ENCODE data around the gene CSNK1E.
A peak's percentile ranks its signal among the peaks of the same experiment; 100 is the strongest.

DNA sequence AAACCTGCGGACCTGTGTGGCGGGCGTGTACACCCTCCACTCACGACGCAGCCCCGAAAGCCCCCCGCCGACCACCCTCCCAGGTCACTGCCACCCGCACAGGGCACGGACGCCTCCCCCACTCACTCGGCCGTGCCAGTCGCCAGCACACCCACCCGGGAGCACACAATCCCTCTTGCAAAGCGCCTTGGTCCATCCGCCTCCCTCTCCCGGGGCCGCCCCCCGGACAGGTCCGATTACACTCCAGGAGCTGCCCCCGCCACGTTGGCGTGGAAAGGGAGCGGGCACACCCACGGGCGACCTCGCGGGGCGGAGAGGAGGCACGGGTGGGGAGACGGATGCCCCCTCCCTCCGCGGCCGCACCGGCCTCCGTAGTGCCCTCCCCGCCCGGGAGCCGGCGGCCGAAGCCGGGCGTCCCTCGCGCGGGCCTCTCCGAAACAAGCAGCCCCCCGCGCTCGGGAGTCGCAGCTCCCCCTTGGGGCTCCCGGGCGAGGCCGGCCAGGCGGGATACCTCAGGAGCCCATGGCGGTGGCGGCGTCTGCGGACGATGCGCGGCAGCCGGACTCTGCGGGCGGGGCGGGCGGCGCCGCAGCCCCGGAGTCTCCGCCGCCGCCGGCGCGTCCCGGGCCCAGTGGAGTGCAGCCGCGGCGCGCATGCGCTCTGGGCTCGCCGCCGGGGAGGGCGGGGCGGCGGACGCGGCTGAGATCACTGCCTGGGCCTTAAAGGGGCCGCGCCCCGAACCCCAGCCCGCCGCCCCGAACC, 44.7 kb downstream of the CSNK1E start, which contains the start of gene TMEM184B:
- TF ChIP-seq, protein P1, sequence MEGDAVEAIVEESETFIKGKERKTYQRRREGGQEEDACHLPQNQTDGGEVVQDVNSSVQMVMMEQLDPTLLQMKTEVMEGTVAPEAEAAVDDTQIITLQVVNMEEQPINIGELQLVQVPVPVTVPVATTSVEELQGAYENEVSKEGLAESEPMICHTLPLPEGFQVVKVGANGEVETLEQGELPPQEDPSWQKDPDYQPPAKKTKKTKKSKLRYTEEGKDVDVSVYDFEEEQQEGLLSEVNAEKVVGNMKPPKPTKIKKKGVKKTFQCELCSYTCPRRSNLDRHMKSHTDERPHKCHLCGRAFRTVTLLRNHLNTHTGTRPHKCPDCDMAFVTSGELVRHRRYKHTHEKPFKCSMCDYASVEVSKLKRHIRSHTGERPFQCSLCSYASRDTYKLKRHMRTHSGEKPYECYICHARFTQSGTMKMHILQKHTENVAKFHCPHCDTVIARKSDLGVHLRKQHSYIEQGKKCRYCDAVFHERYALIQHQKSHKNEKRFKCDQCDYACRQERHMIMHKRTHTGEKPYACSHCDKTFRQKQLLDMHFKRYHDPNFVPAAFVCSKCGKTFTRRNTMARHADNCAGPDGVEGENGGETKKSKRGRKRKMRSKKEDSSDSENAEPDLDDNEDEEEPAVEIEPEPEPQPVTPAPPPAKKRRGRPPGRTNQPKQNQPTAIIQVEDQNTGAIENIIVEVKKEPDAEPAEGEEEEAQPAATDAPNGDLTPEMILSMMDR (IDR thresholded peaks at IDR 0.05) = no peak
- TF ChIP-seq POLR2A (IDR thresholded peaks at IDR 0.05) = peak; percentile 96
